K562 (cell line): ENCODE results near the gene ITGAL. TPM values are rescaled to one million over a fixed set of nuclear protein-coding genes. Genes with fewer than 3 reads are reported as not detected.

Source experiments
- CTBP1 ChIP-seq: fragments of 450-650 bp; IDR thresholded peaks from 2 replicates; pipeline ENCODE4 v1.6.1; 2016; ENCODE audit warnings: borderline replicate concordance
- ETV5 ChIP-seq: sonication (generic); formaldehyde crosslinking; IDR thresholded peaks from 2 replicates; pipeline ENCODE4 v1.4.0; 2020; ENCODE audit warnings: low read depth, mild to moderate bottlenecking, missing genetic modification reagents
- FOXK2 ChIP-seq, 2 experiments: fragments of 450-650 bp; IDR thresholded peaks in 1 of 2; conservative IDR thresholded peaks in 1 of 2; 2 replicates each; pipeline ENCODE4 v1.6.1; 2016; ENCODE audit warnings: low read depth in 2 of 2, mild to moderate bottlenecking in 1 of 2
- MAZ ChIP-seq, 2 experiments: fragments of 450-650 bp in 1 of 2; sonication (generic) in 1 of 2; formaldehyde crosslinking; IDR thresholded peaks in 1 of 2; conservative IDR thresholded peaks in 1 of 2; 2 replicates each; pipeline versions ENCODE4 v1.4.0 to v1.5.0; 2020; ENCODE audit warnings: mild to moderate bottlenecking in 1 of 2, missing genetic modification reagents in 1 of 2
- SMAD3 ChIP-seq: fragments of 450-650 bp; formaldehyde crosslinking; conservative IDR thresholded peaks from 2 replicates; pipeline ENCODE4 v1.4.0; 2020; ENCODE audit warnings: mild to moderate bottlenecking
- TOE1 ChIP-seq, 2 experiments: fragments of 450-650 bp in 1 of 2; sonication (generic) in 1 of 2; formaldehyde crosslinking in 1 of 2; IDR thresholded peaks; 2 replicates each; pipeline versions ENCODE4 v1.7.1 to v1.8.0; 2016 to 2022; ENCODE audit warnings: borderline replicate concordance in 2 of 2, mild to moderate bottlenecking in 2 of 2, antibody characterized with exemption in 1 of 2, inconsistent platforms in 1 of 2, low read depth in 1 of 2, missing genetic modification reagents in 1 of 2, moderate library complexity in 1 of 2
- polyA plus RNA-seq, 8 experiments: library from polyadenylated mRNA; depleted of rRNA in 4 of 8; stranded (reverse) in 5 of 8; unstranded in 3 of 8; fragments of >200 nt; fragmentation: Nextera tagmentation in 2 of 8; fragmentation: Illumina TruSeq in 1 of 8; extraction: Ambion mirVana in 2 of 8; extraction: Trizol in 1 of 8; gene quantifications; 2 replicates each; pipeline versions ENCODE4 v1.2.1 to v1.2.3, GENCODE V29; 2011 to 2014; ENCODE audit warnings: inconsistent platforms in 1 of 8, missing spikeins in 1 of 8
- total RNA-seq, 7 experiments: library from RNA; depleted of rRNA in 6 of 7; stranded (reverse); fragments of >200 nt in 6 of 7; fragmentation: Illumina TruSeq in 2 of 7; extraction: Trizol in 2 of 7; gene quantifications; 2 replicates each; pipeline versions ENCODE4 v1.2.1 to v1.2.3, GENCODE V29; 2011 to 2021; ENCODE audit warnings: low replicate concordance in 1 of 7
- TF ChIP-seq, protein P1 (sequence below), 2 experiments: fragments of 450-650 bp in 1 of 2; sonication (generic) in 1 of 2; formaldehyde crosslinking in 1 of 2; IDR thresholded peaks; 2 replicates each; pipeline versions ENCODE4 v1.7.1 to v1.9.0; 2016 to 2022; ENCODE audit warnings: inconsistent platforms in 1 of 2, mild to moderate bottlenecking in 1 of 2, missing genetic modification reagents in 1 of 2
- TF ChIP-seq, protein P2 (sequence below): fragments of 450-650 bp; formaldehyde crosslinking; IDR thresholded peaks from 2 replicates; pipeline ENCODE4 v1.4.0; 2022; ENCODE audit warnings: mild to moderate bottlenecking, moderate library complexity

Gene ITGAL
- total and polyA plus RNA-seq, 9 of the 15 experiments (the other 6 are each of a cell fraction or from before 2014, with no cell fraction given) = 0.01 to 0.53 TPM; not detected in 7

DNA sequence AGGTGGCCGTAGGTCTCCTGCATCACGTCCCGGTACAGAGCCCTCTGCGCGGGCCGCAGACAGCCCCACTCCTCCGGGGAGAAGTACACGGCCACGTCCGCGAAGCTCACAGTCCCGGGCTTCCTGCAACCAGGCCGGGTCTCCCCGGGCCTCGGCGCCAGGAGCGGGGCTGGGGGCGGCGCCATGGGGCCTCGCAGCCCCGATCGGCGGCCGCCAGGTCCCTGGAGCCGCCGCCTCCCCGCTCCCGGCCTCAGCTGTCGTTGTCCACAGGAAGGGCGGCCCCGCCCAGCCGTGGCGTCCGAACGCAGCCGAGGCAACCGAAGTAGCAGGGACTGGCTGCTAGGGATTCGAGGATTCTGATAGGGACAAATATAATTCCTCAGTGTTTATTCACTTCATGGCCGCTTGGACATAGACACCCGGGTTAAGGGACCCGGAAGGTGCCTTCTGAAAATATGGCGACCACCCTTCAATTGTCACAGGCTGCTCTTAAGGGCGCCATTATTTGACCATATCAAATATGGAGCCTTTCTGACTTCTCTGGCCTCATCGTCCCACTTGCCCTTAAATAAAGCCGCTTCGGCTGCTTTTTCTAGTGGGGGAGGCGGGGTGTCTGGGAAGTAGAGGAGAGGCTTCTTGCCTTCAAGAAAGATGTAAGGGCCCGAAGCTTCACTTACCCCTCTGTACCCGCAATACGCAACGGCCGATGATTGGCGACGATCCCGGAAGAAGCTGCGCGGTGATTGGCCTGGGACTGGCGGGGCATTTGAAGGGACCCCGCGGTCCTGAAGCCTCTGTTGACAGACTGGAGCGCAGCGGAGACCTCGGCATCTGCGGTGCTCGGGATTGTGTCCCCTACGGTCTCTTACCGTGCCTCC lies 99.1 kb downstream of the ITGAL start, which contains the start of gene ZNF688 (continued):
- peak; percentile 38 to 62; a peak in 2 of 4 replicates for TF ChIP-seq MAZ (CRISPR knock-in tag; conservative IDR thresholded peaks at IDR 0.05 in 1 of 2, IDR thresholded peaks at IDR 0.05 in 1 of 2)
- TF ChIP-seq CTBP1 = peak; percentile 11; the same call in 1 of the 2 replicates
- TF ChIP-seq FOXK2 (conservative IDR thresholded peaks at IDR 0.05 in 1 of 2, IDR thresholded peaks at IDR 0.05 in 1 of 2; ENCODE audit: low read depth in 2 of 2) = peak; percentile 88 to 89
- TF ChIP-seq, protein P1, sequence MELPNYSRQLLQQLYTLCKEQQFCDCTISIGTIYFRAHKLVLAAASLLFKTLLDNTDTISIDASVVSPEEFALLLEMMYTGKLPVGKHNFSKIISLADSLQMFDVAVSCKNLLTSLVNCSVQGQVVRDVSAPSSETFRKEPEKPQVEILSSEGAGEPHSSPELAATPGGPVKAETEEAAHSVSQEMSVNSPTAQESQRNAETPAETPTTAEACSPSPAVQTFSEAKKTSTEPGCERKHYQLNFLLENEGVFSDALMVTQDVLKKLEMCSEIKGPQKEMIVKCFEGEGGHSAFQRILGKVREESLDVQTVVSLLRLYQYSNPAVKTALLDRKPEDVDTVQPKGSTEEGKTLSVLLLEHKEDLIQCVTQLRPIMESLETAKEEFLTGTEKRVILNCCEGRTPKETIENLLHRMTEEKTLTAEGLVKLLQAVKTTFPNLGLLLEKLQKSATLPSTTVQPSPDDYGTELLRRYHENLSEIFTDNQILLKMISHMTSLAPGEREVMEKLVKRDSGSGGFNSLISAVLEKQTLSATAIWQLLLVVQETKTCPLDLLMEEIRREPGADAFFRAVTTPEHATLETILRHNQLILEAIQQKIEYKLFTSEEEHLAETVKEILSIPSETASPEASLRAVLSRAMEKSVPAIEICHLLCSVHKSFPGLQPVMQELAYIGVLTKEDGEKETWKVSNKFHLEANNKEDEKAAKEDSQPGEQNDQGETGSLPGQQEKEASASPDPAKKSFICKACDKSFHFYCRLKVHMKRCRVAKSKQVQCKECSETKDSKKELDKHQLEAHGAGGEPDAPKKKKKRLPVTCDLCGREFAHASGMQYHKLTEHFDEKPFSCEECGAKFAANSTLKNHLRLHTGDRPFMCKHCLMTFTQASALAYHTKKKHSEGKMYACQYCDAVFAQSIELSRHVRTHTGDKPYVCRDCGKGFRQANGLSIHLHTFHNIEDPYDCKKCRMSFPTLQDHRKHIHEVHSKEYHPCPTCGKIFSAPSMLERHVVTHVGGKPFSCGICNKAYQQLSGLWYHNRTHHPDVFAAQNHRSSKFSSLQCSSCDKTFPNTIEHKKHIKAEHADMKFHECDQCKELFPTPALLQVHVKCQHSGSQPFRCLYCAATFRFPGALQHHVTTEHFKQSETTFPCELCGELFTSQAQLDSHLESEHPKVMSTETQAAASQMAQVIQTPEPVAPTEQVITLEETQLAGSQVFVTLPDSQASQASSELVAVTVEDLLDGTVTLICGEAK (IDR thresholded peaks at IDR 0.05) = 0 out of 2 replicates have a peak, but pooled peaks have one; percentile 42
- TF ChIP-seq, protein P1 (CRISPR knock-in tag; IDR thresholded peaks at IDR 0.05) = no peak
- TF ChIP-seq ETV5 = no peak
- peak; percentile 48; the same call in 1 of the 2 replicates for TF ChIP-seq TOE1 (IDR thresholded peaks at IDR 0.05; ENCODE audit: borderline replicate concordance)
- no peak for TF ChIP-seq TOE1 (CRISPR knock-in tag; IDR thresholded peaks at IDR 0.05; ENCODE audit: borderline replicate concordance, low read depth)
- 0 out of 2 replicates have a peak, but pooled peaks have one; percentile 44 for TF ChIP-seq SMAD3 (CRISPR knock-in tag)
- TF ChIP-seq, protein P2, sequence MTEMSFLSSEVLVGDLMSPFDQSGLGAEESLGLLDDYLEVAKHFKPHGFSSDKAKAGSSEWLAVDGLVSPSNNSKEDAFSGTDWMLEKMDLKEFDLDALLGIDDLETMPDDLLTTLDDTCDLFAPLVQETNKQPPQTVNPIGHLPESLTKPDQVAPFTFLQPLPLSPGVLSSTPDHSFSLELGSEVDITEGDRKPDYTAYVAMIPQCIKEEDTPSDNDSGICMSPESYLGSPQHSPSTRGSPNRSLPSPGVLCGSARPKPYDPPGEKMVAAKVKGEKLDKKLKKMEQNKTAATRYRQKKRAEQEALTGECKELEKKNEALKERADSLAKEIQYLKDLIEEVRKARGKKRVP (CRISPR knock-in tag) = no peak
